HEK293T (cell line): ENCODE data around the gene SENP1.

Experiments used
- CTCF ChIA-PET: fragments of 350-600 bp; formaldehyde crosslinking; extraction: SDS; loops from one replicate; lab custom pipeline; 2021; ENCODE audit warnings: antibody characterized with exemption, inconsistent platforms; lab: Yijun Ruan, JAX
- POLR2A ChIA-PET: fragments of 350-600 bp; formaldehyde crosslinking; extraction: SDS; loops from one replicate; lab custom pipeline; 2020; ENCODE audit warnings: antibody characterized with exemption, inconsistent platforms; lab: Yijun Ruan, JAX
- DNase-seq: peaks from one replicate; pipeline ENCODE4 v3.0.0; 2012; ENCODE audit warnings: mixed read lengths; ENCODE audit errors: extremely low spot score
- ARNT ChIP-seq: fragments of 450-650 bp; IDR thresholded peaks from 2 replicates; pipeline ENCODE4 v1.6.1; 2017; ENCODE audit warnings: mild to moderate bottlenecking
- BHLHE40 ChIP-seq: fragments of 450-650 bp; IDR thresholded peaks from 2 replicates; pipeline ENCODE4 v1.6.1; 2016; ENCODE audit warnings: mild to moderate bottlenecking, moderate library complexity, borderline replicate concordance
- CTBP1 ChIP-seq: fragments of 450-650 bp; IDR thresholded peaks from 2 replicates; pipeline ENCODE4 v1.6.1; 2016; ENCODE audit warnings: borderline replicate concordance
- ELF4 ChIP-seq: fragments of 450-650 bp; IDR thresholded peaks from 2 replicates; pipeline ENCODE4 v1.6.1; 2017; ENCODE audit warnings: antibody characterized with exemption
- FOXA1 ChIP-seq: fragments of 450-650 bp; IDR thresholded peaks from 2 replicates; pipeline ENCODE4 v1.6.1; 2016; ENCODE audit warnings: mild to moderate bottlenecking
- FOXK2 ChIP-seq: fragments of 450-650 bp; IDR thresholded peaks from 2 replicates; pipeline ENCODE4 v1.6.1; 2016; ENCODE audit warnings: mild to moderate bottlenecking
- FOXM1 ChIP-seq: fragments of 450-650 bp; IDR thresholded peaks from 2 replicates; pipeline ENCODE4 v1.6.1; 2017; ENCODE audit warnings: mild to moderate bottlenecking, borderline replicate concordance
- HDGF ChIP-seq: fragments of 450-650 bp; IDR thresholded peaks from 2 replicates; pipeline ENCODE4 v1.6.1; 2017; ENCODE audit warnings: antibody characterized with exemption, borderline replicate concordance
- L3MBTL2 ChIP-seq: fragments of 450-650 bp; conservative IDR thresholded peaks from 2 replicates; pipeline ENCODE4 v1.6.1; 2016; ENCODE audit warnings: mild to moderate bottlenecking
- LEF1 ChIP-seq: fragments of 450-650 bp; IDR thresholded peaks from 2 replicates; pipeline ENCODE4 v1.6.1; 2017; ENCODE audit warnings: mild to moderate bottlenecking, borderline replicate concordance
- NFRKB ChIP-seq: fragments of 450-650 bp; IDR thresholded peaks from 2 replicates; pipeline ENCODE4 v1.6.1; 2016; ENCODE audit warnings: mild to moderate bottlenecking, moderate library complexity
- SP1 ChIP-seq: fragments of 450-650 bp; IDR thresholded peaks from 2 replicates; pipeline ENCODE4 v1.6.1; 2017
- SUZ12 ChIP-seq: fragments of 450-650 bp; IDR thresholded peaks from 2 replicates; pipeline ENCODE4 v1.6.1; 2016; ENCODE audit warnings: mild to moderate bottlenecking
- TARDBP ChIP-seq: fragments of 450-650 bp; IDR thresholded peaks from 2 replicates; pipeline ENCODE4 v1.6.1; 2016
- ZNF384 ChIP-seq: fragments of 450-650 bp; IDR thresholded peaks from 2 replicates; pipeline ENCODE4 v1.6.1; 2016
- TF ChIP-seq, protein P1 (sequence below): fragments of 450-650 bp; IDR thresholded peaks from 2 replicates; pipeline ENCODE4 v1.6.1; 2016

Gene SENP1

DNA sequence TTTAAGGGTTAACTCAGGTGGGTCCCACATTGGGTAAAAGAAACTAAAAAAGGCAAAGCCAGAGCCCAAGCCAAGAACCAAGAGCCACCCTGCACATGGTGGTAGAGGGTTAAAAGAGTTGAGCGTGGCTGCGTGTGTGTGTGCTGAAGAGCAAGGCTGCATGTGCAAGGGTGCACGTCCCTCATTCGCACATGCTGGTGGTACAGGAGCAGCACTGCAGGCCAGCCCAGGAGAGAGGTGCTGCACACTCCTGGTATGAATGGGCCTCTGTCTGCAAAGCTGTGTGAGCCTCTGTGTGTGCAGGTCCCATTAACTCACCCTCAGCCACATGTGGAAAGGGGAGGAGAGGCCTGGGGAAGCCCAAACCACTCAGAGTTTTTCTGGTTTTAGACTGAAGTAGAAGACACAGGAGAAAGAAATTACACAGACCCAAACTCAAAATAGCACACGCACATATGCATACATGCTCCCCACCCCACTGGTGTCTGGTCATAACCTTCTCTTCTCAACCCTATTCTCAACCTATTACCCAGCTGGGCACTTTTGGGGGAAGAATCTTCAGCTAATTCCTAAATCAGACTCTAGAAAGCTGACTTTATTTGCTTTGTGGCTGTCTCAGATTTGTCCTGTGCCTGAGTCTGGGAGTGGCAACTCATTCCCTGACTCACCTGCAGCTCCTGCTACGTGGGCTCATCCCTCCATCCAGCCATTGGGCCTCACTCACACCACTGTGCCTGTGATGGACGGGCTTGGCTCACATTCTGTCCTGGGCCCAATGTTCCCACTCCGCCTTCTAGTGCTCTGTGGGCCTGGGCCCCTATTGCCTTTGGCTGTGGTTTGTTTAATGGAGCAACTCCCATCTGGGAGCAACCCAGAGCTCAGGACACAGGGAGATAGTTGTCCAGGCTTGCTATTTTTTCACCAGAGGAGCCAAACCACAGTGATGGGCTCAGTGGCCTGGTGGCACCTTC is 70.8 kb downstream of the SENP1 start:
- POLR2A ChIA-PET: interaction anchor here (0.7 kb wide), 1 partner anchor 84 kb away, joined by 3 read pairs; the partner anchor contains the start of gene PFKM
- DNase-seq: no peak
- CTCF ChIA-PET: interaction anchor here (0.9 kb wide), 1 partner anchor 10 kb away, joined by 3 read pairs; no protein-coding TSS in a partner anchor
- TF ChIP-seq BHLHE40 (no peak), ELF4 (no peak), FOXM1 (no peak), FOXA1 (no peak), SUZ12 (no peak), ARNT (no peak), FOXK2 (no peak), TARDBP (no peak), LEF1 (no peak), SP1 (no peak), ZNF384 (no peak), HDGF (no peak), NFRKB (no peak), CTBP1 (no peak), L3MBTL2 (no peak)
- TF ChIP-seq, protein P1, sequence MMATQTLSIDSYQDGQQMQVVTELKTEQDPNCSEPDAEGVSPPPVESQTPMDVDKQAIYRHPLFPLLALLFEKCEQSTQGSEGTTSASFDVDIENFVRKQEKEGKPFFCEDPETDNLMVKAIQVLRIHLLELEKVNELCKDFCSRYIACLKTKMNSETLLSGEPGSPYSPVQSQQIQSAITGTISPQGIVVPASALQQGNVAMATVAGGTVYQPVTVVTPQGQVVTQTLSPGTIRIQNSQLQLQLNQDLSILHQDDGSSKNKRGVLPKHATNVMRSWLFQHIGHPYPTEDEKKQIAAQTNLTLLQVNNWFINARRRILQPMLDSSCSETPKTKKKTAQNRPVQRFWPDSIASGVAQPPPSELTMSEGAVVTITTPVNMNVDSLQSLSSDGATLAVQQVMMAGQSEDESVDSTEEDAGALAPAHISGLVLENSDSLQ: no peak

DNA sequence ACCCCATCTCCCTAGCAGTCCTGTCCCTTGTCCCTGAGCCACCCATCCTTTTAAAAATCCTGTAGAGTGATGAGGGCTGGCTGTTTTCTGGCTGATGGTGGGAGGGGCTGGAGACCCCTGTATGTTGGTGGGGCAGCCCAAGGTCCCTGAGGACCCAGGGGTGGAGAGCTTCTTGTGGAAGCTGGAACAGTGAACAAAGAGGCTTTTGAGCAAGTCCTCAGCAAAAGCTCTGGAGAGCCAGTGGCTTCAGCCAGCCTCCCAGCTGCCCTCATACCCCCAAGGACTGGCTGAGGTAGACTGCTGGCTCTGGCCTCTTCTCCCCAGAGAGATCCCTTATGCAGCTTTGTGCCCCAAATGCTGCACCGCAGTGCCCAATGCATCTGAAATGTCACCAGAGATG is 72.4 kb downstream of the SENP1 start:
- TF ChIP-seq FOXA1 (no peak), ZNF384 (no peak), SP1 (no peak), FOXK2 (no peak), L3MBTL2 (no peak), ARNT (no peak), LEF1 (no peak), NFRKB (no peak), CTBP1 (no peak), SUZ12 (no peak), FOXM1 (no peak), ELF4 (no peak), TARDBP (no peak), BHLHE40 (no peak), HDGF (no peak)
- TF ChIP-seq, protein P1: no peak
- DNase-seq: no peak
- ChIA-PET POLR2A (no interaction called here), CTCF (no interaction called here)

DNA sequence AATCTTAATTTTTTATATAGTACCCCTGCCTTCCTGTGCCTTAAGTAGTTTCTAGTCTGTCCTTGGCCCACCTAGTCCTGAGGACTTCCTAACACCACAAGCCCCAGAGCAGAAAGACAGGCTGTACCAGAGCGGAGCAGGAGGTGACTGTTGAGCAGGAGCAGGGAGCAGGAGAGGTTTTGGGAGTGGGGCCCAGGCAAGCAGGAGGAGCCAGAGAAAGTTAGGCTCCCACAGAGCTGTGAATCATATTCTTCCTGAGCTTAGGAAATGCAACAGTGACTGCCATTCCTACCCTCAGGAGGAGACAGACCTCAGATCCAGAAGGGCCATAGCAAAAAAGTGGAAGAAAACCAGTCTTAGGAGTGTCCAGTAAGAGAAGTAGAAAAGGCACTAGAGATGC is 73.3 kb downstream of the SENP1 start:
- ChIA-PET POLR2A (no interaction called here), CTCF (no interaction called here)
- DNase-seq: no peak
- TF ChIP-seq HDGF: no peak
- TF ChIP-seq SUZ12: no peak
- no peak for TF ChIP-seq TARDBP
- no peak for TF ChIP-seq CTBP1
- TF ChIP-seq LEF1: no peak
- no peak for TF ChIP-seq FOXA1
- TF ChIP-seq ZNF384: no peak
- TF ChIP-seq BHLHE40: no peak
- no peak for TF ChIP-seq NFRKB
- TF ChIP-seq SP1: no peak
- no peak for TF ChIP-seq L3MBTL2
- TF ChIP-seq FOXM1: no peak
- TF ChIP-seq, protein P1: no peak
- TF ChIP-seq ARNT: no peak
- TF ChIP-seq FOXK2: no peak
- TF ChIP-seq ELF4: no peak

DNA sequence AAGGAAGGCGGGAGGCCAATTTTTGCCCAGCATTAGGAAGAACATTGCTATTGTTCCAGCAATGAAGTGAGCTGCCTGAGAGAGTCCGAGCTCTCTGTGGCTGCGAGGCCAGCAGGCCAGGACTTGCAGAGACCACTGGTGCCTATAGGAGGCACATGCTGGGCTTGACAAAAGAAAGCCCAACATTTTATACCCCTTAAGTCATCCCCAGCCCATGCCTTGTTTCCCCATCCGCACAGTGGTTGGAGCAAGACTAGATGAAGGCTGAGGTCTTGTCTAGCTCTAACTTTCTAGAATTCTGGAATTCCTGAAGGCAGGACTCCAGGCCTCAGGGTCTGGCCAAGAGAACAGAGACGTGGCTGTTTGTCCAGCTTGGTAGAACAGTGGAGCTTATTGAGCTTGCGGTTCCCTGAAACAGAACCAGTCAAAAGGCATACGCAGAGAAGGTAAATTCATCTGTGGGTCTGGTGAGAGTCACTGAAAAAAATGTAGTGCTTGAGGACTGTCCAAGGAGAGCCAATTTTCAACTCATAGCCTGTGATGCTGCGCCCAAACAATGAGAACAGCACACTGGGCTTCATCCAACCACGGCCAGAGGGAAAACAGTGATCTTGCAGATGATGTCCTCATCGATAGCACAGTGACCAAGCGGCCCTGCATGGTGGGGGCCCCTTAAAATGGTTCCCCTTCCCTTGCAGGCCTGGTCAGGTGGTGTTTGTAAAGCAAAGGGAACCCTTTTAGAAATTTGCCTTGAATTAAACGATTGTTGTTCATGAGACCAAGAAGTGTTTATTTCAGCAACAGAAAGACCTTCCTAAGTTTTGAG is 74.5 kb downstream of the SENP1 start:
- POLR2A ChIA-PET: no interaction called here
- CTCF ChIA-PET: interaction anchor here (0.9 to 1.0 kb wide), 2 partner anchors 14 to 20 kb away, joined by 3 read pairs; no protein-coding TSS in a partner anchor

DNA sequence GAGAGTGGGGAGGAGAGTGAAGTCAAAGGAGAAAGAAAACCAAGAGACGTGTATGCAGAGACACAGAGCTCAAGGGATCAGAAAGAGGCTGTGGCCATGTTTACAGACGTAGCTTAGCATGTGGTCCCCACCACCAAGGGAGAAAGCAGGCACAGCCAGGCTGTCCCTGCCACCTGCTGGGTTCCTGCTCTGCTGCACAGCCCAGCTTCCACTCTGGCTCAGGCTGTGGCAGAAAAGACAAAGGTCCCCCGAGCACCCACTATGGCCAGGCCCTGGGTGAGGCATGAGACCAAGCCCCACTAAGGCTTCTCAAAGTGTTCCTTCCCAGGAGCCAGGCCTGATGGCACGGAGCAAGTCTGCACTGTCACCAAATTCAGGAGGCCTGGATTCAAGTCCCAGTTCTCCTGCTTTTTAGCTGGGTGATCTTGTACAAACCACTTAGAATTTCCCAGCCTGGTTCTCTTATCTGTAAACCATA is 75.7 kb downstream of the SENP1 start:
- ChIA-PET POLR2A (interaction anchor here (0.5 kb wide), 1 partner anchor 749 kb away, joined by 3 read pairs; no protein-coding TSS in a partner anchor), CTCF (interaction anchor here (1.5 kb wide), 1 partner anchor 21 kb away, joined by 5 read pairs; no protein-coding TSS in a partner anchor)
- TF ChIP-seq, protein P1: no peak
- no peak for TF ChIP-seq BHLHE40
- TF ChIP-seq TARDBP: no peak
- TF ChIP-seq SP1: no peak
- TF ChIP-seq FOXM1: no peak
- TF ChIP-seq FOXK2: no peak
- TF ChIP-seq HDGF: no peak
- no peak for TF ChIP-seq ZNF384
- TF ChIP-seq SUZ12: no peak
- TF ChIP-seq FOXA1: no peak
- TF ChIP-seq CTBP1: no peak
- DNase-seq: no peak

More for the DNA sequence above, 74.5 kb downstream of the SENP1 start:
- DNase-seq: no peak
- no peak for TF ChIP-seq LEF1
- TF ChIP-seq SUZ12: no peak
- TF ChIP-seq BHLHE40: no peak
- TF ChIP-seq TARDBP: no peak
- TF ChIP-seq ARNT: no peak
- TF ChIP-seq FOXK2: no peak
- no peak for TF ChIP-seq HDGF
- TF ChIP-seq ZNF384: no peak
